Measurements from ENCODE around the gene CREB5. TPM values are rescaled to one million over a fixed set of nuclear protein-coding genes. Genes with fewer than 3 reads are reported as not detected.

CREB5 gene
- total RNA-seq, 4 donors from 2014 or later: 6.6 to 18.6 (median 12.6) TPM

Other genes starting within 250 kb of the CREB5 start
- 10 to 100 TPM; 29.3 to 33.8 (median 30.1) TPM for gene JAZF1, start 231.7 kb upstream of the CREB5 start, total RNA-seq

Data from esophagus muscularis mucosa (tissue), 4 donors.